GM12878 (cell line): ENCODE results near the gene ELL. TPM values are rescaled to one million over a fixed set of nuclear protein-coding genes. Genes with fewer than 3 reads are reported as not detected.

Source experiments
- BHLHE40 ChIP-seq, 2 experiments: fragments of 450-650 bp in 1 of 2; IDR thresholded peaks; 2 replicates each; pipeline ENCODE4 v1.6.1; 2011 to 2017; ENCODE audit warnings: low read depth in 2 of 2, borderline replicate concordance in 1 of 2, improper control_type of control experiment in 1 of 2, low read length in 1 of 2, mild to moderate bottlenecking in 1 of 2
- BMI1 ChIP-seq: fragments of 450-650 bp; IDR thresholded peaks from 2 replicates; pipeline ENCODE4 v1.6.1; 2016; ENCODE audit warnings: mild to moderate bottlenecking, moderate library complexity, borderline replicate concordance
- CREB1 ChIP-seq: IDR thresholded peaks from 2 replicates; pipeline ENCODE4 v1.6.1; 2012; ENCODE audit warnings: low read depth, mild to moderate bottlenecking, inconsistent platforms
- EZH2 ChIP-seq: IDR thresholded peaks from 2 replicates; pipeline ENCODE4 v1.6.1; 2012; ENCODE audit warnings: low read depth, mild to moderate bottlenecking, control low read depth, inconsistent platforms, low read length, borderline replicate concordance; ENCODE audit not compliant: control insufficient read depth
- FOS ChIP-seq: IDR thresholded peaks from 3 replicates; pipeline ENCODE4 v1.6.1; 2011; ENCODE audit warnings: borderline replicate concordance; ENCODE audit not compliant: insufficient read length; ENCODE audit errors: extremely low read depth
- FOXK2 ChIP-seq: fragments of 450-650 bp; IDR thresholded peaks from 2 replicates; pipeline ENCODE4 v1.6.1; 2017; ENCODE audit warnings: mild to moderate bottlenecking, moderate library complexity
- JUND ChIP-seq: IDR thresholded peaks from 2 replicates; pipeline ENCODE4 v1.6.1; 2012; ENCODE audit warnings: low read depth, mild to moderate bottlenecking, low read length, improper control_type of control experiment, moderate library complexity
- NFIC ChIP-seq: IDR thresholded peaks from 2 replicates; pipeline ENCODE4 v1.6.1; 2012; ENCODE audit warnings: low read depth, mild to moderate bottlenecking, inconsistent platforms, low read length, moderate library complexity
- NFXL1 ChIP-seq: fragments of 450-650 bp; IDR thresholded peaks from 2 replicates; pipeline ENCODE4 v1.6.1; 2017; ENCODE audit warnings: antibody characterized with exemption, mild to moderate bottlenecking, borderline replicate concordance
- NR2C1 ChIP-seq: fragments of 450-650 bp; IDR thresholded peaks from 2 replicates; pipeline ENCODE4 v1.6.1; 2017; ENCODE audit warnings: antibody characterized with exemption, mild to moderate bottlenecking, moderate library complexity
- PML ChIP-seq: IDR thresholded peaks from 2 replicates; pipeline ENCODE4 v1.6.1; 2012; ENCODE audit warnings: low read length, inconsistent platforms
- POLR2A ChIP-seq: IDR thresholded peaks from 2 replicates; pipeline ENCODE4 v1.6.1; 2011; ENCODE audit warnings: low read depth, mild to moderate bottlenecking, low read length
- RAD21 ChIP-seq: IDR thresholded peaks from 2 replicates; pipeline ENCODE4 v1.6.1; 2011; ENCODE audit warnings: mild to moderate bottlenecking, low read depth, low read length, moderate library complexity; ENCODE audit not compliant: insufficient read depth
- RAD51 ChIP-seq: fragments of 450-650 bp; IDR thresholded peaks from 2 replicates; pipeline ENCODE4 v1.6.1; 2016; ENCODE audit warnings: moderate library complexity, mild to moderate bottlenecking, inconsistent platforms
- SMAD5 ChIP-seq: IDR thresholded peaks from 2 replicates; pipeline ENCODE4 v1.6.1; 2016; ENCODE audit warnings: antibody characterized with exemption, low read depth
- SMARCA5 ChIP-seq: fragments of 450-650 bp; IDR thresholded peaks from 2 replicates; pipeline ENCODE4 v1.6.1; 2017; ENCODE audit warnings: mild to moderate bottlenecking
- SMC3 ChIP-seq: IDR thresholded peaks from 2 replicates; pipeline ENCODE4 v1.6.1; 2011; ENCODE audit warnings: low read length, improper control_type of control experiment, borderline replicate concordance
- SREBF2 ChIP-seq: IDR thresholded peaks from 2 replicates; pipeline ENCODE4 v1.6.1; 2012; ENCODE audit warnings: mild to moderate bottlenecking, low read length
- SRF ChIP-seq, 2 experiments: IDR thresholded peaks; 2 replicates each; pipeline ENCODE4 v1.6.1; 2011; ENCODE audit warnings: low read depth in 2 of 2, low read length in 2 of 2, mild to moderate bottlenecking in 1 of 2, moderate library complexity in 1 of 2
- STAT3 ChIP-seq: IDR thresholded peaks from 2 replicates; pipeline ENCODE4 v1.6.1; 2011; ENCODE audit warnings: low read depth, low read length, improper control_type of control experiment
- TCF3 ChIP-seq: IDR thresholded peaks from 2 replicates; pipeline ENCODE4 v1.6.1; 2012; ENCODE audit warnings: low read depth, mild to moderate bottlenecking, low read length, borderline replicate concordance; ENCODE audit not compliant: insufficient read depth
- polyA plus RNA-seq, 11 experiments: library from polyadenylated mRNA; depleted of rRNA in 4 of 11; unstranded in 6 of 11; stranded (reverse) in 5 of 11; fragments of >200 nt; fragmentation: Nextera tagmentation in 4 of 11; fragmentation: Illumina TruSeq in 1 of 11; extraction: Ambion mirVana in 4 of 11; extraction: Trizol in 1 of 11; gene quantifications; 1 replicate in 1 of 11; 2 replicates in 10 of 11; pipeline versions ENCODE4 v1.2.1 to v1.2.3, GENCODE V29; 2011 to 2016; ENCODE audit warnings: inconsistent platforms in 2 of 11, missing spikeins in 2 of 11, low read depth in 1 of 11
- total RNA-seq, 4 experiments: library from RNA; depleted of rRNA in 3 of 4; stranded (reverse); fragments of >200 nt in 3 of 4; fragmentation: Illumina TruSeq in 1 of 4; extraction: Trizol in 1 of 4; gene quantifications; 2 replicates each; pipeline versions ENCODE4 v1.2.1 to v1.2.3, GENCODE V29; 2013 to 2021
- TF ChIP-seq, protein P1 (sequence below): fragments of 450-650 bp; IDR thresholded peaks from 2 replicates; pipeline ENCODE4 v1.6.1; 2017; ENCODE audit warnings: borderline replicate concordance
- TF ChIP-seq, protein P2 (sequence below): IDR thresholded peaks from 2 replicates; pipeline ENCODE4 v1.6.1; 2012; ENCODE audit warnings: low read depth, low read length, improper control_type of control experiment
- TF ChIP-seq, protein P3 (sequence below): fragments of 450-650 bp; IDR thresholded peaks from 2 replicates; pipeline ENCODE4 v1.6.1; 2017; ENCODE audit warnings: low read depth, mild to moderate bottlenecking, moderate library complexity
- TF ChIP-seq, protein P4 (sequence below): fragments of 450-650 bp; IDR thresholded peaks from 2 replicates; pipeline ENCODE4 v1.6.1; 2016; ENCODE audit warnings: mild to moderate bottlenecking
- TF ChIP-seq, protein P5 (sequence below): IDR thresholded peaks from 2 replicates; pipeline ENCODE4 v1.6.1; 2012; ENCODE audit warnings: low read depth, low read length, improper control_type of control experiment

The ELL gene
- total and polyA plus RNA-seq, 10 of the 15 experiments (the other 5 are each of a cell fraction or from before 2014, with no cell fraction given): 0.91 to 25.0 (median 9.1) TPM

DNA sequence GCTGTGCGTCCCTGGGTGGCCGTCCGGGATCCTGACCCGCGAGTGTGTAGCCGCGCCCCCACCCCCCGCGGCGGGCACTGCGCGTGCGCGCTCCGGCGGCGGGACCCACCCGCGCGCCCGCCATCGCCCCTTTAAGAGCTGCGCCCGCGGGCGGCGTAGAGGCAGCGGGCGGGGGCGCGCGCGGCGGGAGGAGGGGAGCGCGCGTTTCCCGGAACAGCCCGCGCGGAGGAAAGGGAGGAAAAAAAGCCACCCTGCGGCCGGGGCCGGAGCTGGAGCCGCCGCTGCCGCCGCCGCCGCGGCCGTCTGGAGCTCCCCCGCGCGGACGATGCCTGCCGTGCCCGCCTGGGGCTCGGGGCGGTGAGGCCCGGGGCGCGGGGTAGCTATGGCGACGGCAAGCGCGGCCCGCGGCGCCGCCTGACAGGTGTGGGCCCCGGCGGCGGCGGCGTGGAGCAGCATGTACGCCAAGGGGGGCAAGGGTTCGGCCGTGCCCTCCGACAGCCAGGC lies 102.6 kb downstream of the ELL start, which contains the start of gene SSBP4 (continued):
- 0 out of 2 replicates have a peak, but pooled peaks have one; percentile 37 for TF ChIP-seq TCF3
- no peak for TF ChIP-seq FOS
- TF ChIP-seq BMI1: no peak
- TF ChIP-seq, protein P1, sequence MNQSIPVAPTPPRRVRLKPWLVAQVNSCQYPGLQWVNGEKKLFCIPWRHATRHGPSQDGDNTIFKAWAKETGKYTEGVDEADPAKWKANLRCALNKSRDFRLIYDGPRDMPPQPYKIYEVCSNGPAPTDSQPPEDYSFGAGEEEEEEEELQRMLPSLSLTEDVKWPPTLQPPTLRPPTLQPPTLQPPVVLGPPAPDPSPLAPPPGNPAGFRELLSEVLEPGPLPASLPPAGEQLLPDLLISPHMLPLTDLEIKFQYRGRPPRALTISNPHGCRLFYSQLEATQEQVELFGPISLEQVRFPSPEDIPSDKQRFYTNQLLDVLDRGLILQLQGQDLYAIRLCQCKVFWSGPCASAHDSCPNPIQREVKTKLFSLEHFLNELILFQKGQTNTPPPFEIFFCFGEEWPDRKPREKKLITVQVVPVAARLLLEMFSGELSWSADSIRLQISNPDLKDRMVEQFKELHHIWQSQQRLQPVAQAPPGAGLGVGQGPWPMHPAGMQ: no peak
- 0 out of 2 replicates have a peak, but pooled peaks have one; percentile 26 for TF ChIP-seq CREB1
- TF ChIP-seq, protein P2, sequence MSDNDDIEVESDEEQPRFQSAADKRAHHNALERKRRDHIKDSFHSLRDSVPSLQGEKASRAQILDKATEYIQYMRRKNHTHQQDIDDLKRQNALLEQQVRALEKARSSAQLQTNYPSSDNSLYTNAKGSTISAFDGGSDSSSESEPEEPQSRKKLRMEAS: peak; percentile 50; the same call in 1 of the 2 replicates
- no peak for TF ChIP-seq STAT3
- TF ChIP-seq, protein P3, sequence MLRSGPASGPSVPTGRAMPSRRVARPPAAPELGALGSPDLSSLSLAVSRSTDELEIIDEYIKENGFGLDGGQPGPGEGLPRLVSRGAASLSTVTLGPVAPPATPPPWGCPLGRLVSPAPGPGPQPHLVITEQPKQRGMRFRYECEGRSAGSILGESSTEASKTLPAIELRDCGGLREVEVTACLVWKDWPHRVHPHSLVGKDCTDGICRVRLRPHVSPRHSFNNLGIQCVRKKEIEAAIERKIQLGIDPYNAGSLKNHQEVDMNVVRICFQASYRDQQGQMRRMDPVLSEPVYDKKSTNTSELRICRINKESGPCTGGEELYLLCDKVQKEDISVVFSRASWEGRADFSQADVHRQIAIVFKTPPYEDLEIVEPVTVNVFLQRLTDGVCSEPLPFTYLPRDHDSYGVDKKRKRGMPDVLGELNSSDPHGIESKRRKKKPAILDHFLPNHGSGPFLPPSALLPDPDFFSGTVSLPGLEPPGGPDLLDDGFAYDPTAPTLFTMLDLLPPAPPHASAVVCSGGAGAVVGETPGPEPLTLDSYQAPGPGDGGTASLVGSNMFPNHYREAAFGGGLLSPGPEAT: no peak
- TF ChIP-seq, protein P4, sequence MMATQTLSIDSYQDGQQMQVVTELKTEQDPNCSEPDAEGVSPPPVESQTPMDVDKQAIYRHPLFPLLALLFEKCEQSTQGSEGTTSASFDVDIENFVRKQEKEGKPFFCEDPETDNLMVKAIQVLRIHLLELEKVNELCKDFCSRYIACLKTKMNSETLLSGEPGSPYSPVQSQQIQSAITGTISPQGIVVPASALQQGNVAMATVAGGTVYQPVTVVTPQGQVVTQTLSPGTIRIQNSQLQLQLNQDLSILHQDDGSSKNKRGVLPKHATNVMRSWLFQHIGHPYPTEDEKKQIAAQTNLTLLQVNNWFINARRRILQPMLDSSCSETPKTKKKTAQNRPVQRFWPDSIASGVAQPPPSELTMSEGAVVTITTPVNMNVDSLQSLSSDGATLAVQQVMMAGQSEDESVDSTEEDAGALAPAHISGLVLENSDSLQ: no peak
- no peak for TF ChIP-seq FOXK2
- TF ChIP-seq SMC3: no peak
- TF ChIP-seq PML: no peak
- TF ChIP-seq, protein P5, sequence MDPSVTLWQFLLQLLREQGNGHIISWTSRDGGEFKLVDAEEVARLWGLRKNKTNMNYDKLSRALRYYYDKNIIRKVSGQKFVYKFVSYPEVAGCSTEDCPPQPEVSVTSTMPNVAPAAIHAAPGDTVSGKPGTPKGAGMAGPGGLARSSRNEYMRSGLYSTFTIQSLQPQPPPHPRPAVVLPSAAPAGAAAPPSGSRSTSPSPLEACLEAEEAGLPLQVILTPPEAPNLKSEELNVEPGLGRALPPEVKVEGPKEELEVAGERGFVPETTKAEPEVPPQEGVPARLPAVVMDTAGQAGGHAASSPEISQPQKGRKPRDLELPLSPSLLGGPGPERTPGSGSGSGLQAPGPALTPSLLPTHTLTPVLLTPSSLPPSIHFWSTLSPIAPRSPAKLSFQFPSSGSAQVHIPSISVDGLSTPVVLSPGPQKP: no peak
- no peak for TF ChIP-seq SMAD5
- TF ChIP-seq NR2C1: 0 out of 2 replicates have a peak, but pooled peaks have one; percentile 20
- no peak for TF ChIP-seq SREBF2
- peak in 1 of 2 experiments; percentile 57; a peak in 2 of 4 replicates for TF ChIP-seq BHLHE40 (IDR thresholded peaks at IDR 0.05; ENCODE audit: borderline replicate concordance in 1 of 2, low read depth in 2 of 2, low read length in 1 of 2)
- no peak for TF ChIP-seq RAD51
- no peak for TF ChIP-seq RAD21
- TF ChIP-seq NFIC: no peak
- 0 out of 4 replicates have a peak, but pooled peaks of 1 of the 2 experiments have one; percentile 8 for TF ChIP-seq SRF (IDR thresholded peaks at IDR 0.05; ENCODE audit: low read depth in 2 of 2, low read length in 2 of 2)
- TF ChIP-seq NFXL1: 0 out of 2 replicates have a peak, but pooled peaks have one; percentile 38
- TF ChIP-seq EZH2: no peak
- TF ChIP-seq POLR2A: no peak
- peak; percentile 79; the same call in 1 of the 2 replicates for TF ChIP-seq SMARCA5
- no peak for TF ChIP-seq JUND
